Spleen (tissue), 11 donors: Measurements from ENCODE around the gene MEIKIN. TPM values are rescaled to one million over a fixed set of nuclear protein-coding genes. Genes with fewer than 3 reads are reported as not detected.

Experiments
- DNase-seq: peaks from one replicate; pipeline ENCODE4 v3.0.0-alpha.2; 2020
- H3K27ac ChIP-seq, 8 donors: fragments of 200-600 bp; sonication (generic) in 7 of 8; 1 replicate in 4 of 8; 2 replicates in 4 of 8; pipeline versions ENCODE4 v1.5.0 to v1.8.0; 2016 to 2021; ENCODE audit warnings: inconsistent platforms in 4 of 8, mild to moderate bottlenecking in 4 of 8, moderate library complexity in 1 of 8
- H3K27me3 ChIP-seq, 7 donors: fragments of 200-600 bp; sonication (generic) in 6 of 7; replicated peaks in 1 of 7; 1 replicate in 4 of 7; 2 replicates in 3 of 7; pipeline versions ENCODE4 v1.5.0 to v1.8.0; 2016 to 2021; ENCODE audit warnings: inconsistent platforms in 3 of 7, mild to moderate bottlenecking in 1 of 7
- H3K36me3 ChIP-seq, 6 donors: fragments of 200-600 bp; sonication (generic) in 5 of 6; 1 replicate in 4 of 6; 2 replicates in 2 of 6; pipeline versions ENCODE4 v1.5.0 to v1.8.0; 2016 to 2021; ENCODE audit warnings: inconsistent platforms in 2 of 6
- H3K4me1 ChIP-seq, 6 donors: fragments of 200-600 bp; sonication (generic) in 5 of 6; 1 replicate in 3 of 6; 2 replicates in 3 of 6; pipeline versions ENCODE4 v1.5.0 to v1.8.0; 2016 to 2021; ENCODE audit warnings: inconsistent platforms in 3 of 6
- H3K4me3 ChIP-seq, 8 donors: fragments of 200-600 bp; sonication (generic) in 7 of 8; 1 replicate in 4 of 8; 2 replicates in 4 of 8; pipeline versions ENCODE4 v1.5.0 to v1.8.0; 2016 to 2021; ENCODE audit warnings: inconsistent platforms in 4 of 8, mild to moderate bottlenecking in 4 of 8, moderate library complexity in 2 of 8
- H3K9me3 ChIP-seq, 8 donors: fragments of 200-600 bp; sonication (generic) in 7 of 8; 1 replicate in 4 of 8; 2 replicates in 4 of 8; pipeline versions ENCODE4 v1.5.0 to v1.8.0; 2016 to 2021; ENCODE audit warnings: inconsistent platforms in 4 of 8
- CTCF ChIP-seq, 11 experiments: fragments of 200-600 bp in 7 of 11; fragments of 450-650 bp in 4 of 11; sonication (generic) in 4 of 11; IDR thresholded peaks in 8 of 11; conservative IDR thresholded peaks in 3 of 11; 1 replicate in 7 of 11; 2 replicates in 4 of 11; pipeline versions ENCODE4 v1.4.0 to v1.8.0; 2016 to 2021; ENCODE audit warnings: antibody characterized with exemption in 11 of 11, inconsistent platforms in 4 of 11, mild to moderate bottlenecking in 1 of 11
- POLR2A ChIP-seq, 3 donors: fragments of 450-650 bp; IDR thresholded peaks; one replicate each; pipeline ENCODE4 v1.5.1; 2017; ENCODE audit warnings: antibody characterized with exemption in 3 of 3, mild to moderate bottlenecking in 1 of 3
- POLR2AphosphoS5 ChIP-seq, 3 donors: sonication (generic); formaldehyde crosslinking; IDR thresholded peaks; one replicate each; pipeline ENCODE4 v1.5.1; 2017; ENCODE audit warnings: antibody characterized with exemption in 3 of 3
- WGBS, 5 donors: extraction: QIAGEN DNeasy Blood & Tissue Kit in 3 of 5; methylation state at CpG; one replicate each; pipeline versions ENCODE4 v1.1.5 to v1.1.7; 2013 to 2018; 5-methylcytosine and 5-hydroxymethylcytosine counted together
- intact Hi-C: fragments of 100-400 bp; cut with DNase I; formaldehyde crosslinking; loops from one replicate; pipeline ENCODE4 v1.15.0; 2023; ENCODE audit warnings: low total_unique reads
- polyA plus RNA-seq, 3 donors: library from polyadenylated mRNA; stranded (reverse); fragments of 200-250 nt; gene quantifications; one replicate each; pipeline ENCODE4 v1.2.1, GENCODE V29; 2013
- total RNA-seq, 7 donors: library from RNA; depleted of rRNA in 3 of 7; stranded (reverse); fragments of >200 nt in 3 of 7; fragmentation: NEBNext Ultra II Directional in 4 of 7; extraction: Animal tissue kit (Norgen Biotek cat#: 25700) in 4 of 7; gene quantifications; one replicate each; pipeline versions ENCODE4 v1.1.0 to v1.2.1, GENCODE V29; 2016 to 2021
- donor health status: healthy with polysubstance abuse.
- donor health status: DM: no; HTN: no; CAD: no; lungs with moderate emphysema.
- donor health status: DM: no; HTN: no; CAD: no.
- donor health status: Bipolar disorder and iron deficiency.
- donor health status: healthy.
- donor health status: DM: no; HTN: no; CAD: no.
- donor health status: DM: yes; HTN: yes; CAD: no.

Gene MEIKIN
- total and polyA plus RNA-seq, 10 donors, result 0.24 TPM; not detected in 9

GRCh38 chr5:131759704-131760103 is 185.8 kb downstream of the MEIKIN start:
- Histone ChIP-seq H3K36me3 (peaks cover 0 to 14% (median 4%) of the 10 kb centered on the region in 6 donors), H3K4me1 (peaks cover 0 to 52% (median 25%) of the 10 kb centered on the region in 6 donors), H3K27ac (no peak overlapping the region), H3K4me3 (no peak overlapping the region), H3K9me3 (peaks cover 0 to 15% (median 11%) of the 10 kb centered on the region in 8 donors), H3K27me3 (no peaks in the 10 kb centered on the region)
- intact Hi-C loops, result no loop called here
- DNase-seq, result no peak
- TF ChIP-seq POLR2AphosphoS5 (IDR thresholded peaks at IDR 0.05) (no peak), CTCF (IDR thresholded peaks at IDR 0.05 in 8 of 11, conservative IDR thresholded peaks at IDR 0.05 in 3 of 11) (no peak), POLR2A (IDR thresholded peaks at IDR 0.05) (no peak)
- WGBS, 5 donors, result 96 to 100% (median 98%) methylated on average over 1 of the region's 1 CpG

GRCh38 chr5:131758520-131758900 is 187.0 kb downstream of the MEIKIN start:
- Histone ChIP-seq H3K36me3 (peaks cover 0 to 4% (median 0%) of the 10 kb centered on the region in 6 donors), H3K4me1 (peaks cover 4 to 64% (median 32%) of the 10 kb centered on the region in 6 donors), H3K4me3 (no peak overlapping the region), H3K27ac (no peak overlapping the region), H3K9me3 (peaks cover 0 to 4% (median 1%) of the 10 kb centered on the region in 8 donors), H3K27me3 (no peaks in the 10 kb centered on the region)
- TF ChIP-seq CTCF (IDR thresholded peaks at IDR 0.05 in 8 of 11, conservative IDR thresholded peaks at IDR 0.05 in 3 of 11) (no peak), POLR2AphosphoS5 (IDR thresholded peaks at IDR 0.05) (no peak), POLR2A (IDR thresholded peaks at IDR 0.05) (no peak)
- no peak for DNase-seq
- 30 to 38% (median 34%) methylated on average over 3 of the region's 3 CpGs for WGBS, 5 donors
- intact Hi-C loops, result no loop called here

GRCh38 chr5:131757830-131758519 is 187.5 kb downstream of the MEIKIN start:
- peaks cover 0 to 4% (median 0%) of the 10 kb centered on the region in 8 donors for H3K9me3 ChIP-seq
- intact Hi-C loops, result no loop called here
- H3K27me3 ChIP-seq, result no peaks in the 10 kb centered on the region
- DNase-seq, result no peak
- no peak for TF ChIP-seq POLR2AphosphoS5 (IDR thresholded peaks at IDR 0.05)
- no peak for TF ChIP-seq CTCF (IDR thresholded peaks at IDR 0.05 in 8 of 11, conservative IDR thresholded peaks at IDR 0.05 in 3 of 11)
- no peak overlapping the region for H3K4me3 ChIP-seq
- H3K27ac ChIP-seq, result no peak overlapping the region
- 90 to 100% (median 98%) methylated on average over 1 of the region's 1 CpG for WGBS, 5 donors
- peaks cover 0 to 4% (median 0%) of the 10 kb centered on the region in 6 donors for H3K36me3 ChIP-seq
- H3K4me1 ChIP-seq, result peaks cover 4 to 69% (median 32%) of the 10 kb centered on the region in 6 donors

Other genes with a start within 250 kb of the MEIKIN start
- gene FNIP1, start 148.6 kb downstream of the MEIKIN start, total RNA-seq, result 10 to 100 TPM; 36.3 to 53.4 (median 48.1) TPM
- gene FNIP1, start 148.6 kb downstream of the MEIKIN start, polyA plus RNA-seq, result 1 to 10 TPM; 3.6 to 6.2 (median 4.2) TPM
- gene ACSL6, start 66.0 kb upstream of the MEIKIN start, total RNA-seq, result 10 to 100 TPM in 1 of 7 donors, 1 to 10 TPM in 6; 3.1 to 18.4 (median 4.6) TPM
- 1 to 10 TPM in 2 of 3 donors, under 1 TPM in 1; 0.76 to 1.3 (median 1.3) TPM for gene ACSL6, start 66.0 kb upstream of the MEIKIN start, polyA plus RNA-seq
- not detected for gene IL3, start 115.0 kb upstream of the MEIKIN start, total RNA-seq
- gene IL3, start 115.0 kb upstream of the MEIKIN start, polyA plus RNA-seq, result not detected
- gene CSF2, start 128.1 kb upstream of the MEIKIN start, total RNA-seq, result not detected
- not detected for gene CSF2, start 128.1 kb upstream of the MEIKIN start, polyA plus RNA-seq